DMS53 treated with DMSO at 0.1 percent for 48 hours (cell line): ENCODE measurements around the gene TAB3.

Experiments
- DNase-seq: peaks from one replicate; lab custom pipeline; 2025; ENCODE audit not compliant: unreplicated experiment; lab: John Stamatoyannopoulos, UW

The TAB3 gene

DNA sequence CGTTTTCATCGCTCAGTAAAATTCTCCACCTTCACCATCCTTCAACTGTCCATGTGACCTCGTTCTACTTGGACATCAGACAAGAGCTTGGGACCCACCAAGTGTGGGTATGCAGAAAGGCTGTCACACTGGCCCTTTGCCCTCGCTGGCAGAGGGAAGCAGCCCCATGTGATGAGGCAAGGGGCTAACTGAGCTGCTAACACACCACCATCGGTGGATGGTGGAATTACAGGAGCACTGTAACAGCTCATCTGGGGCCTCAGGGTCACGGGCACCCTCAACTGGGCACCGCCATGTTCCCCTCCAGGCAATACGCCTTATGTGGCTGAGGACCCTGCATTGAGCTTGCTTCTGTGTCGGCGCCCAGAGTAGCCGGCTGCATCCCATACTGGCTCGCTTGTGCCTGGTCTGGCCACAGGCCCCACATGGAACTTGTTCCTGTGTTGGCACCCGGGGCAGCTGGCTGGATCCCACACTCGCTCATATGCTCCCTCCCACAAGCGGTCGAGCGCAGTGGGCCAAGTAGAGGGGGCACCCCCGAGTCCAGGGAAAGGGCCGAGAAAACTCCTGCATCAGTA is 109.5 kb downstream of the TAB3 start:
- no peak for DNase-seq

DNA sequence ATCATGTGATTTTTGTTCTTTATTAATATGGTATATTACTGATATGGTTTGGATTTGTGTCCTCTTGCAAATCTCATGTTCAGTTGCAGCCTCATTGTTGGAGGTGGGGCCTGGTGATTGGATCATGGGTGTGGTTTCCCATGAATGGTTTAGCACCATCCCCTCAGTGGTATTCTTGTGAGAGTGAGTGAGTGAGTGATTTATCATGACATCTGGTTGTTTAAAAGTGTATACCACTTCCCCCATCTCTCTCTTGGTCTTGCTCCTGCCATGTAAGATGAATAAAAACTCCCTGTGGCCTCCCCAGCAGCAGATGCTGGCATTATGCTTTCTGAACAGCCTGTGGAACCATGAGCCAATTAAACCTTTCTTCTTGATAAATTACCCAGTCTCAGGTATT is 111.5 kb downstream of the TAB3 start:
- no peak for DNase-seq
